OCI-LY7 (cell line): ENCODE results near the gene BCAN. TPM values are rescaled to one million over a fixed set of nuclear protein-coding genes. Genes with fewer than 3 reads are reported as not detected.
A peak's percentile ranks its signal among the peaks of the same experiment; 100 is the strongest.

ENCODE experiments used
- BruUV-seq: library from RNA; stranded (reverse); fragments of 400-500 nt; replicated peaks from 2 replicates; lab custom pipeline; 2021; lab: Mats Ljungman, UMichigan
- CTCF ChIA-PET: fragments of 300-600 bp; sonication (Branson Sonifier 250); formaldehyde crosslinking; loops from one replicate; lab custom pipeline; 2022; ENCODE audit warnings: antibody characterized with exemption; ENCODE audit not compliant: unreplicated experiment; lab: Charles Lee
- POLR2A ChIA-PET: fragments of 300-600 bp; sonication (Branson Sonifier 250); formaldehyde crosslinking; loops from one replicate; lab custom pipeline; 2022; ENCODE audit warnings: antibody characterized with exemption; lab: Charles Lee
- DNase-seq: peaks from one replicate; pipeline ENCODE4 v3.0.0-alpha.2; 2015; ENCODE audit warnings: low spot score
- H2AFZ ChIP-seq: fragments of 200-600 bp; sonication (generic), shearing (Covaris generic); 2 replicates; pipeline ENCODE4 v1.6.1; 2014; ENCODE audit warnings: mild to moderate bottlenecking, antibody characterized with exemption, low read length, moderate library complexity
- H3K27ac ChIP-seq: fragments of 200-600 bp; sonication (generic); 2 replicates; pipeline ENCODE4 v1.5.1; 2014; ENCODE audit warnings: mixed run types, low read depth, mild to moderate bottlenecking, moderate library complexity, low read length, inconsistent platforms; ENCODE audit not compliant: poor library complexity, severe bottlenecking
- H3K36me3 ChIP-seq: fragments of 200-600 bp; sonication (generic); 2 replicates; pipeline ENCODE4 v1.6.1; 2014; ENCODE audit warnings: mild to moderate bottlenecking, antibody characterized with exemption, low read length, moderate library complexity, mixed read lengths; ENCODE audit not compliant: insufficient read depth
- H3K4me1 ChIP-seq: fragments of 200-600 bp; sonication (generic); 2 replicates; pipeline ENCODE4 v1.5.1; 2014; ENCODE audit warnings: mild to moderate bottlenecking, low read length; ENCODE audit not compliant: insufficient read depth, poor library complexity, severe bottlenecking
- H3K4me2 ChIP-seq: fragments of 200-600 bp; sonication (generic); 2 replicates; pipeline ENCODE4 v1.6.1; 2014; ENCODE audit warnings: mild to moderate bottlenecking, low read length
- H3K4me3 ChIP-seq: fragments of 200-600 bp; sonication (generic); 2 replicates; pipeline ENCODE4 v1.5.1; 2014; ENCODE audit warnings: mild to moderate bottlenecking, low read depth, low read length; ENCODE audit not compliant: poor library complexity, severe bottlenecking
- H3K79me2 ChIP-seq: fragments of 200-600 bp; sonication (generic); 2 replicates; pipeline ENCODE4 v1.6.1; 2016; ENCODE audit warnings: low read depth, mild to moderate bottlenecking, low read length, moderate library complexity, mixed read lengths; ENCODE audit not compliant: insufficient read depth
- H3K9me2 ChIP-seq: fragments of 200-600 bp; sonication (generic); 2 replicates; pipeline ENCODE4 v1.6.1; 2016; ENCODE audit warnings: mild to moderate bottlenecking, low read length, mixed read lengths; ENCODE audit not compliant: insufficient read depth
- H3K9me3 ChIP-seq: fragments of 200-600 bp; sonication (generic); 2 replicates; pipeline ENCODE4 v1.6.1; 2014; ENCODE audit warnings: mild to moderate bottlenecking, mixed run types, low read length, mixed read lengths
- H4K20me1 ChIP-seq: fragments of 200-600 bp; sonication (generic); 2 replicates; pipeline ENCODE4 v1.6.1; 2014; ENCODE audit warnings: mild to moderate bottlenecking, antibody characterized with exemption, low read length, moderate library complexity, mixed read lengths; ENCODE audit not compliant: insufficient read depth
- CTCF ChIP-seq: fragments of 200-600 bp; sonication (generic); conservative IDR thresholded peaks from 2 replicates; pipeline ENCODE4 v1.5.1; 2014; ENCODE audit warnings: mild to moderate bottlenecking, antibody characterized with exemption, low read length, moderate library complexity, mixed read lengths
- EZH2phosphoT487 ChIP-seq: fragments of 200-600 bp; sonication (generic); IDR thresholded peaks from 2 replicates; pipeline ENCODE4 v1.6.1; 2018; ENCODE audit warnings: low read depth, borderline replicate concordance, mild to moderate bottlenecking, mixed run types, antibody characterized with exemption, low read length, moderate library complexity, mixed read lengths
- intact Hi-C: fragments of 100-400 bp; cut with micrococcal nuclease; formaldehyde crosslinking; loops from one replicate; pipeline ENCODE4 v1.10.0; 2022; ENCODE audit not compliant: unreplicated experiment
- total RNA-seq, 2 experiments: library from RNA; depleted of rRNA in 1 of 2; stranded (reverse); fragments of >200 nt in 1 of 2; shearing (Covaris generic) in 1 of 2; gene quantifications; 2 replicates each; pipeline ENCODE4 v1.2.3, GENCODE V29; 2014 to 2022

Gene BCAN
- total RNA-seq, 2 experiments from 2014 or later, result not detected

GRCh38 chr1:156659988-156660751, 18.3 kb downstream of the BCAN start:
- no peak overlapping the region for H3K27ac ChIP-seq
- H3K4me1 ChIP-seq, result peaks cover 62% of the 10 kb centered on the region
- H2AFZ ChIP-seq, result no peak overlapping the region
- no peaks in the 10 kb centered on the region for H3K79me2 ChIP-seq
- no peak overlapping the region for H3K4me3 ChIP-seq
- no TSS peak for BruUV-seq
- intact Hi-C loops, result loop anchor here (1.0 kb wide), 1 partner anchor 18 kb away; no protein-coding TSS in a partner anchor
- H3K9me3 ChIP-seq, result no peaks in the 10 kb centered on the region
- 0 out of 2 replicates have a peak, but pooled peaks cover 4% of the 10 kb centered on the region for H4K20me1 ChIP-seq
- CTCF ChIA-PET, result interaction anchor here (1.3 kb wide), 2 partner anchors 18 to 33 kb away, joined by 6 read pairs; no protein-coding TSS in a partner anchor
- no peaks in the 10 kb centered on the region for H3K36me3 ChIP-seq
- peak overlapping the region; percentile 9; the same call in 1 of the 2 replicates for H3K4me2 ChIP-seq
- peak; percentile 96 for DNase-seq
- POLR2A ChIA-PET, result interaction anchor here (0.5 to 0.9 kb wide), 2 partner anchors 33 to 202 kb away, joined by 3 to 4 read pairs; no protein-coding TSS in a partner anchor
- TF ChIP-seq CTCF (peak; percentile 99), EZH2phosphoT487 (no peak)
- no peaks in the 10 kb centered on the region for H3K9me2 ChIP-seq

GRCh38 chr1:156660752-156661112, 18.8 kb downstream of the BCAN start:
- DNase-seq, result no peak
- no peaks in the 10 kb centered on the region for H3K9me2 ChIP-seq
- intact Hi-C loops, result loop anchor here (1.0 kb wide), 1 partner anchor 18 kb away; no protein-coding TSS in a partner anchor
- no peak overlapping the region for H3K4me3 ChIP-seq
- H3K36me3 ChIP-seq, result no peaks in the 10 kb centered on the region
- H3K79me2 ChIP-seq, result no peaks in the 10 kb centered on the region
- H3K9me3 ChIP-seq, result no peaks in the 10 kb centered on the region
- peak overlapping the region; percentile 52; the same call in 1 of the 2 replicates for H3K4me2 ChIP-seq
- ChIA-PET POLR2A (interaction anchor here (0.7 kb wide), 2 partner anchors 70 to 91 kb away, joined by 5 to 6 read pairs; no protein-coding TSS in a partner anchor), CTCF (interaction anchor here (0.6 to 1.3 kb wide), 5 partner anchors 9 to 199 kb away, joined by 4 to 11 read pairs (median 6); no protein-coding TSS in a partner anchor)
- no TSS peak for BruUV-seq
- no peak overlapping the region for H2AFZ ChIP-seq
- H3K4me1 ChIP-seq, result peaks cover 66% of the 10 kb centered on the region
- H3K27ac ChIP-seq, result no peak overlapping the region
- H4K20me1 ChIP-seq, result 0 out of 2 replicates have a peak, but pooled peaks cover 4% of the 10 kb centered on the region
- no peak for TF ChIP-seq EZH2phosphoT487
- TF ChIP-seq CTCF, result no peak
